ENCODE measurements around the gene NT5C1A. TPM values are rescaled to one million over a fixed set of nuclear protein-coding genes. Genes with fewer than 3 reads are reported as not detected.

NT5C1A gene
- total RNA-seq, 3 donors from 2014 or later, result 0.29 TPM; not detected in 2

- H3K4me3 ChIP-seq, result peak overlapping the region; percentile 25 to 67 (median 49)
- DNase-seq (ENCODE audit: low spot score in 2 of 2), result no peak
- H3K9me3 ChIP-seq, result no peaks in the 10 kb centered on the region
- no peak overlapping the region for H3K27ac ChIP-seq
- peaks cover 0 to 4% of the 10 kb centered on the region in 2 donors for H3K4me1 ChIP-seq
- peaks cover 4 to 34% of the 10 kb centered on the region in 2 donors for H3K27me3 ChIP-seq
- TF ChIP-seq CTCF (IDR thresholded peaks at IDR 0.05) (no peak), POLR2AphosphoS5 (IDR thresholded peaks at IDR 0.05) (no peak)
- H3K36me3 ChIP-seq, result no peaks in the 10 kb centered on the region
- intact Hi-C loops (cut with DNase I; ENCODE audit: low total_unique reads), result no loop called here
Observed at GRCh38 chr1:39690794-39691382, 19.0 kb upstream of the NT5C1A start.

- H3K4me3 ChIP-seq, result no peak overlapping the region
- peaks cover 4 to 34% of the 10 kb centered on the region in 2 donors for H3K27me3 ChIP-seq
- H3K27ac ChIP-seq, result no peak overlapping the region
- no peak for TF ChIP-seq CTCF (IDR thresholded peaks at IDR 0.05)
- no peak for TF ChIP-seq POLR2A (IDR thresholded peaks at IDR 0.05)
- TF ChIP-seq POLR2AphosphoS5 (IDR thresholded peaks at IDR 0.05), result no peak
- DNase-seq (ENCODE audit: low spot score in 2 of 2), result no peak
- H3K9me3 ChIP-seq, result no peaks in the 10 kb centered on the region
- intact Hi-C loops (cut with DNase I; ENCODE audit: low total_unique reads), result no loop called here
- H3K36me3 ChIP-seq, result no peaks in the 10 kb centered on the region
- H3K4me1 ChIP-seq, result peaks cover 0 to 4% of the 10 kb centered on the region in 2 donors
Observed at GRCh38 chr1:39690225-39690624, 18.3 kb upstream of the NT5C1A start.

DNA sequence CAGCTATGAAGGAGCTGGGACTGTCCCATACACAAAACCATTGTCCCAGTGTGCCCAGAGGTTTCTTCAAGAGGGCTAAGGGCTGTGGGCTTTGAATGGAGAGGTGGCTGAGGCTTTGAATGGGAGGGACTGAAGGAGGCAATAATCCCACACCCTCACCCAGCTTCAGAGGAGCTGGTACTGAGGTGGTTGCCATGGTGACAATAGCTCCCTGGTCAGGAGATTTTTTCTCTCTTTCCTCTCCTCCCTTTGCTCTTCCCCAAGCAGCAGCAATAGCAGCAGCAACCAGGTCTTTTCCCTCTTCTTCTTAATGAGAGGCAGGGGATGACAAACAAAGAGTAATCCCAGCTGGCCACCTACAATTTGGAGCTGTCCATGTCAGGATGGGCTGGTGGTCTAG is 17.7 kb upstream of the NT5C1A start:
- intact Hi-C loops (cut with DNase I; ENCODE audit: low total_unique reads), result no loop called here
- no peak overlapping the region for H3K4me3 ChIP-seq
- no peak overlapping the region for H3K27ac ChIP-seq
- no peaks in the 10 kb centered on the region for H3K36me3 ChIP-seq
- no peak for DNase-seq (ENCODE audit: low spot score in 2 of 2)
- TF ChIP-seq POLR2A (IDR thresholded peaks at IDR 0.05) (no peak), CTCF (IDR thresholded peaks at IDR 0.05) (no peak), POLR2AphosphoS5 (IDR thresholded peaks at IDR 0.05) (no peak)
- peaks cover 4 to 39% of the 10 kb centered on the region in 2 donors for H3K27me3 ChIP-seq
- H3K4me1 ChIP-seq, result peaks cover 0 to 4% of the 10 kb centered on the region in 2 donors
- H3K9me3 ChIP-seq, result no peaks in the 10 kb centered on the region

DNA sequence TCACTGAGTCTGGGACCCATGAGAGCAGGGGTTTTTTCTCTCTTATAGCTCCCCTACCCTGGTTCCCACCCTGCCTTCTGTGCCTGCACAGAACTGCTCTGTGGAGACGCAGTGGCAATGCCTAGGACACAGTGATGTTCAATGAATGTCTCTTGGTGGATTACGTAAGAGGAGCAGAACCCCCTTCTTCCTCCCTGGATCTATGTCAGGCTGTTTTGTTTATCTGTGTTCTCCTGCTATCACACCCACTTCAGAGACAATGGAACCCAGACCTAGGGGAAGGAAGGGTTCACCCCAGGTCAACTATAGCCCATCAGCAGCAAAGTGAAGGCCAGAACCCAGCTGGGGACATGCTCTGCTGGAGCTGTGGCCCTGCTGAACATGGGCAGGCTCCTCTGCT is 17.3 kb upstream of the NT5C1A start:
- intact Hi-C loops (cut with DNase I; ENCODE audit: low total_unique reads), result no loop called here
- Histone ChIP-seq H3K27ac (no peak overlapping the region), H3K27me3 (peaks cover 4 to 44% of the 10 kb centered on the region in 2 donors), H3K36me3 (no peaks in the 10 kb centered on the region), H3K4me3 (no peak overlapping the region), H3K4me1 (peaks cover 0 to 4% of the 10 kb centered on the region in 2 donors), H3K9me3 (no peaks in the 10 kb centered on the region)
- no peak for TF ChIP-seq POLR2A (IDR thresholded peaks at IDR 0.05)
- no peak for DNase-seq (ENCODE audit: low spot score in 2 of 2)

- Histone ChIP-seq H3K4me3 (no peak overlapping the region), H3K27me3 (peaks cover 4 to 49% of the 10 kb centered on the region in 2 donors), H3K9me3 (no peaks in the 10 kb centered on the region), H3K36me3 (no peaks in the 10 kb centered on the region), H3K4me1 (peaks cover 0 to 4% of the 10 kb centered on the region in 2 donors), H3K27ac (no peak overlapping the region)
- TF ChIP-seq CTCF (IDR thresholded peaks at IDR 0.05) (no peak), POLR2A (IDR thresholded peaks at IDR 0.05) (no peak), POLR2AphosphoS5 (IDR thresholded peaks at IDR 0.05) (no peak)
- intact Hi-C loops (cut with DNase I; ENCODE audit: low total_unique reads), result no loop called here
- DNase-seq (ENCODE audit: low spot score in 2 of 2), result no peak
Observed at GRCh38 chr1:39688706-39689105, 16.8 kb upstream of the NT5C1A start.

Measured in breast epithelium (tissue), 4 donors.